AG04450 (cell line): ENCODE measurements around the gene ARHGEF2. TPM values are rescaled to one million over a fixed set of nuclear protein-coding genes. Genes with fewer than 3 reads are reported as not detected.

Experiments used
- CTCF ChIA-PET: fragments of 300-600, 350-600 bp; formaldehyde crosslinking; extraction: SDS; loops from one replicate; lab custom pipeline; 2022; ENCODE audit warnings: antibody characterized with exemption, inconsistent platforms; lab: Charles Lee
- POLR2A ChIA-PET: fragments of 350-600 bp; formaldehyde crosslinking; extraction: SDS; loops from one replicate; lab custom pipeline; 2021; ENCODE audit warnings: antibody characterized with exemption, inconsistent platforms; lab: Yijun Ruan, JAX
- DNase-seq: peaks from one replicate; pipeline ENCODE4 v3.0.0-alpha.2; 2011; ENCODE audit warnings: low read depth, low spot score
- H3K27ac ChIP-seq: one replicate; pipeline ENCODE4 v1.5.1; 2012; ENCODE audit warnings: low read depth, low read length, control low read depth
- H3K27me3 ChIP-seq: one replicate; pipeline ENCODE4 v1.6.0; 2012; ENCODE audit warnings: low read length; ENCODE audit not compliant: control insufficient read depth, insufficient read depth
- H3K4me3 ChIP-seq: 2 replicates; pipeline ENCODE4 v1.5.1; 2011; ENCODE audit warnings: mild to moderate bottlenecking, low read depth, low read length, control low read depth
- H3K9me3 ChIP-seq: 2 replicates; pipeline ENCODE4 v1.5.1; 2012; ENCODE audit warnings: low read length; ENCODE audit not compliant: control insufficient read depth, insufficient read depth
- CTCF ChIP-seq: IDR thresholded peaks from 2 replicates; pipeline ENCODE4 v1.5.1; 2011; ENCODE audit warnings: low read depth, low read length, control low read depth, inconsistent platforms
- polyA plus RNA-seq: library from polyadenylated mRNA; depleted of rRNA; stranded (reverse); fragments of >200 nt; gene quantifications from 2 replicates; pipeline ENCODE4 v1.2.3, GENCODE V29; 2011

ARHGEF2 gene
- polyA plus RNA-seq, 1 experiment: 128 TPM

GRCh38 chr1:155920717-155921116 is 57.6 kb downstream of the ARHGEF2 start:
- Histone ChIP-seq H3K27ac (no peak overlapping the region), H3K9me3 (no peaks in the 10 kb centered on the region), H3K4me3 (no peak overlapping the region), H3K27me3 (no peaks in the 10 kb centered on the region)
- POLR2A ChIA-PET: no interaction called here
- CTCF ChIA-PET: no interaction called here
- no peak for TF ChIP-seq CTCF
- no peak for DNase-seq

- ChIA-PET CTCF (no interaction called here), POLR2A (no interaction called here)
- H3K9me3 ChIP-seq: no peaks in the 10 kb centered on the region
- H3K27ac ChIP-seq: no peak overlapping the region
- H3K4me3 ChIP-seq: no peak overlapping the region
- DNase-seq: no peak
- TF ChIP-seq CTCF: no peak
- H3K27me3 ChIP-seq: no peaks in the 10 kb centered on the region
Observed at GRCh38 chr1:155919801-155920200, 58.5 kb downstream of the ARHGEF2 start.

- DNase-seq: no peak
- no peak overlapping the region for H3K4me3 ChIP-seq
- POLR2A ChIA-PET: interaction anchor here (0.7 kb wide), 1 partner anchor 9 kb away, joined by 7 read pairs; no protein-coding TSS in a partner anchor
- H3K27ac ChIP-seq: no peak overlapping the region
- H3K9me3 ChIP-seq: no peaks in the 10 kb centered on the region
- no peaks in the 10 kb centered on the region for H3K27me3 ChIP-seq
- CTCF ChIA-PET: interaction anchor here (0.6 kb wide), 1 partner anchor 15 kb away, joined by 6 read pairs; no protein-coding TSS in a partner anchor
- no peak for TF ChIP-seq CTCF
Observed at GRCh38 chr1:155918660-155919059, 59.7 kb downstream of the ARHGEF2 start.

- POLR2A ChIA-PET: no interaction called here
- H3K27ac ChIP-seq: peak overlapping the region; percentile 63
- CTCF ChIA-PET: no interaction called here
Observed at GRCh38 chr1:155913969-155914757, 64.2 kb downstream of the ARHGEF2 start.

More at GRCh38 chr1:155913969-155914757, 64.2 kb downstream of the ARHGEF2 start:
- DNase-seq: peak; percentile 43
- TF ChIP-seq CTCF: no peak
- Histone ChIP-seq H3K4me3 (no peak overlapping the region), H3K27me3 (no peaks in the 10 kb centered on the region), H3K9me3 (no peaks in the 10 kb centered on the region)
